H9 (cell line): ENCODE data around the gene TBATA. TPM values are rescaled to one million over a fixed set of nuclear protein-coding genes. Genes with fewer than 3 reads are reported as not detected.

Source experiments
- DNase-seq: peaks from one replicate; pipeline ENCODE4 v3.0.0-alpha.2; 2017
- H2AFZ ChIP-seq: one replicate; pipeline ENCODE4 v1.6.1; 2013; ENCODE audit warnings: mild to moderate bottlenecking, low read length, control low read depth, moderate library complexity
- H2AK5ac ChIP-seq: 2 replicates; pipeline ENCODE4 v1.6.1; 2013; ENCODE audit warnings: low read length, control low read depth, mixed read lengths; ENCODE audit not compliant: insufficient read length
- H2BK120ac ChIP-seq: one replicate; pipeline ENCODE4 v1.6.1; 2013; ENCODE audit warnings: low read depth, mild to moderate bottlenecking, low read length, control low read depth, inconsistent platforms; ENCODE audit not compliant: poor library complexity, severe bottlenecking
- H2BK12ac ChIP-seq: 2 replicates; pipeline ENCODE4 v1.6.1; 2013; ENCODE audit warnings: low read length, control low read depth, mixed read lengths, low read depth; ENCODE audit not compliant: insufficient read length
- H2BK15ac ChIP-seq: 2 replicates; pipeline ENCODE4 v1.6.1; 2013; ENCODE audit warnings: low read depth, low read length, control low read depth
- H2BK20ac ChIP-seq: one replicate; pipeline ENCODE4 v1.6.1; 2013; ENCODE audit warnings: low read depth, mild to moderate bottlenecking, low read length, control low read depth, inconsistent platforms; ENCODE audit not compliant: poor library complexity, severe bottlenecking
- H2BK5ac ChIP-seq: 2 replicates; pipeline ENCODE4 v1.6.1; 2013; ENCODE audit warnings: low read length, control low read depth, mixed read lengths; ENCODE audit not compliant: insufficient read length
- H3K14ac ChIP-seq: 2 replicates; pipeline ENCODE4 v1.6.1; 2013; ENCODE audit warnings: low read length, control low read depth; ENCODE audit not compliant: insufficient read depth
- H3K18ac ChIP-seq: 2 replicates; pipeline ENCODE4 v1.6.1; 2013; ENCODE audit warnings: low read depth, mild to moderate bottlenecking, mixed read lengths, low read length, control low read depth; ENCODE audit not compliant: insufficient read length
- H3K23ac ChIP-seq: 2 replicates; pipeline ENCODE4 v1.6.1; 2013; ENCODE audit warnings: low read length, control low read depth, mixed read lengths, low read depth; ENCODE audit not compliant: insufficient read length
- H3K23me2 ChIP-seq: 2 replicates; pipeline ENCODE4 v1.6.1; 2013; ENCODE audit warnings: low read depth, mild to moderate bottlenecking, mixed read lengths, low read length, control low read depth; ENCODE audit not compliant: insufficient read length, poor library complexity, severe bottlenecking
- H3K27ac ChIP-seq: 2 replicates; pipeline ENCODE4 v1.5.1; 2013; ENCODE audit warnings: low read length, control low read depth, mixed read lengths, low read depth; ENCODE audit not compliant: insufficient read length
- H3K27me3 ChIP-seq: 2 replicates; pipeline ENCODE4 v1.6.1; 2013; ENCODE audit warnings: low read length, control low read depth, inconsistent platforms; ENCODE audit not compliant: insufficient read depth
- H3K4ac ChIP-seq: 2 replicates; pipeline ENCODE4 v1.6.1; 2013; ENCODE audit warnings: low read depth, mild to moderate bottlenecking, control low read depth, inconsistent platforms, low read length, moderate library complexity
- H3K4me1 ChIP-seq: 2 replicates; pipeline ENCODE4 v1.6.1; 2013; ENCODE audit warnings: low read length, control low read depth, inconsistent platforms; ENCODE audit not compliant: insufficient read depth
- H3K4me2 ChIP-seq: 2 replicates; pipeline ENCODE4 v1.6.1; 2013; ENCODE audit warnings: low read length, control low read depth, mixed read lengths; ENCODE audit not compliant: insufficient read length, insufficient read depth
- H3K56ac ChIP-seq: 2 replicates; pipeline ENCODE4 v1.6.1; 2013; ENCODE audit warnings: low read depth, mild to moderate bottlenecking, mixed read lengths, low read length, control low read depth; ENCODE audit not compliant: insufficient read length
- H3K79me1 ChIP-seq: 2 replicates; pipeline ENCODE4 v1.6.1; 2013; ENCODE audit warnings: low read depth, mild to moderate bottlenecking, moderate library complexity, low read length, control low read depth, inconsistent platforms; ENCODE audit not compliant: insufficient read depth, poor library complexity, severe bottlenecking
- H3K79me2 ChIP-seq: 2 replicates; pipeline ENCODE4 v1.6.1; 2013; ENCODE audit warnings: low read length, control low read depth, inconsistent platforms; ENCODE audit not compliant: insufficient read depth
- H3K9ac ChIP-seq: 2 replicates; pipeline ENCODE4 v1.6.1; 2013; ENCODE audit warnings: low read length, control low read depth, mixed read lengths; ENCODE audit not compliant: insufficient read length; ENCODE audit errors: extremely low read depth
- H3K9me3 ChIP-seq: one replicate; pipeline ENCODE4 v1.6.1; 2013; ENCODE audit warnings: low read depth, low read length, inconsistent platforms; ENCODE audit not compliant: control insufficient read depth
- H3T11ph ChIP-seq: one replicate; pipeline ENCODE4 v1.6.1; 2013; ENCODE audit warnings: mild to moderate bottlenecking, low read length, control low read depth, inconsistent platforms
- H4K20me1 ChIP-seq: one replicate; pipeline ENCODE4 v1.6.1; 2013; ENCODE audit not compliant: control insufficient read depth, insufficient read length, insufficient read depth
- H4K5ac ChIP-seq: 2 replicates; pipeline ENCODE4 v1.6.1; 2013; ENCODE audit warnings: low read depth, mild to moderate bottlenecking, mixed read lengths, low read length, control low read depth; ENCODE audit not compliant: insufficient read length
- H4K8ac ChIP-seq: replicated peaks from 2 replicates; pipeline ENCODE4 v1.6.1; 2013; ENCODE audit warnings: low read length, control low read depth, mixed read lengths, low read depth; ENCODE audit not compliant: insufficient read length
- H4K91ac ChIP-seq: 2 replicates; pipeline ENCODE4 v1.6.1; 2013; ENCODE audit warnings: low read depth, mild to moderate bottlenecking, moderate library complexity, mixed read lengths, low read length, control low read depth; ENCODE audit not compliant: insufficient read length
- H3K27ac Mint-ChIP-seq, 3 experiments: 2 replicates in 2 of 3; 3 replicates in 1 of 3; pipeline ENCODE4 v1.8.0; 2020 to 2021; ENCODE audit warnings: mixed read lengths in 3 of 3, mild to moderate bottlenecking in 1 of 3, moderate library complexity in 1 of 3
- H3K27me3 Mint-ChIP-seq: 2 replicates; pipeline ENCODE4 v1.8.0; 2021; ENCODE audit warnings: low read depth, mild to moderate bottlenecking, moderate library complexity, mixed read lengths
- H3K36me3 Mint-ChIP-seq, 3 experiments: 2 replicates in 2 of 3; 3 replicates in 1 of 3; pipeline ENCODE4 v1.8.0; 2020 to 2021; ENCODE audit warnings: low read depth in 3 of 3, mixed read lengths in 3 of 3; ENCODE audit not compliant: insufficient read depth in 1 of 3
- H3K4me1 Mint-ChIP-seq, 2 experiments: 2 replicates each; pipeline ENCODE4 v1.8.0; 2020; ENCODE audit warnings: mixed read lengths in 2 of 2
- H3K4me3 Mint-ChIP-seq, 2 experiments: 2 replicates in 1 of 2; 3 replicates in 1 of 2; pipeline ENCODE4 v1.8.0; 2020 to 2021; ENCODE audit warnings: mild to moderate bottlenecking in 2 of 2, mixed read lengths in 2 of 2, moderate library complexity in 1 of 2
- H3K9me3 Mint-ChIP-seq, 2 experiments: 2 replicates in 1 of 2; 3 replicates in 1 of 2; pipeline ENCODE4 v1.8.0; 2020; ENCODE audit warnings: mild to moderate bottlenecking in 2 of 2, mixed read lengths in 2 of 2, moderate library complexity in 1 of 2
- CTCF ChIP-seq: fragments of 200-600 bp; sonication (generic); conservative IDR thresholded peaks from 3 replicates; pipeline ENCODE4 v1.8.0; 2021; ENCODE audit warnings: antibody characterized with exemption, mild to moderate bottlenecking
- WGBS: extraction: QIAGEN DNeasy Blood & Tissue Kit; methylation state at CpG from one replicate; pipeline ENCODE4 v1.1.7; 2013; ENCODE audit warnings: missing lambda C conversion rate, low lambda C conversion rate, mixed read lengths; ENCODE audit not compliant: insufficient read length; ENCODE audit errors: extremely low coverage; 5-methylcytosine and 5-hydroxymethylcytosine counted together
- total RNA-seq: library from RNA; stranded (reverse); gene quantifications from 2 replicates; pipeline ENCODE4 v1.2.1, GENCODE V29; 2021

Gene TBATA
- total RNA-seq, 1 experiment from 2014 or later, result not detected

- Mint-ChIP-seq H3K4me1 (peaks cover 25 to 30% of the 10 kb centered on the region in 2 experiments), H3K9me3 (peaks cover 19 to 22% of the 10 kb centered on the region in 2 experiments), H3K36me3 (peaks cover 8 to 18% (median 17%) of the 10 kb centered on the region in 3 experiments; a peak in 6 of 7 replicates), H3K27me3 (peaks cover 3% of the 10 kb centered on the region; the same call in 1 of the 2 replicates), H3K4me3 (no peak overlapping the region), H3K27ac (no peak overlapping the region)
- Histone ChIP-seq H4K91ac (no peak overlapping the region), H3K4me2 (no peak overlapping the region), H3K4ac (no peak overlapping the region), H3K79me2 (no peaks in the 10 kb centered on the region), H3K79me1 (no peaks in the 10 kb centered on the region), H3K18ac (no peak overlapping the region), H2BK15ac (no peak overlapping the region), H2BK12ac (no peak overlapping the region), H3K4me1 (no peaks in the 10 kb centered on the region), H3K27me3 (no peaks in the 10 kb centered on the region), H3K9ac (no peak overlapping the region), H3K56ac (no peak overlapping the region), H2BK20ac (no peak overlapping the region), H3K9me3 (no peaks in the 10 kb centered on the region), H4K5ac (no peak overlapping the region), H3K23me2 (no peaks in the 10 kb centered on the region), H3T11ph (no peak overlapping the region), H4K8ac (no peak overlapping the region), H4K20me1 (no peaks in the 10 kb centered on the region), H2AK5ac (no peak overlapping the region), H3K14ac (no peak overlapping the region; the same call in 1 of the 2 replicates), H2AFZ (no peak overlapping the region), H3K23ac (no peak overlapping the region), H3K27ac (no peak overlapping the region), H2BK5ac (no peak overlapping the region), H2BK120ac (no peak overlapping the region)
- WGBS, result no CpG with 5 or more reads among the region's 7 CpGs
- no peak for TF ChIP-seq CTCF
- DNase-seq, result no peak
Observed at GRCh38 chr10:70762441-70763175, 22.6 kb downstream of the TBATA start.
